ENCODE measurements around the gene ECPAS. TPM values are rescaled to one million over a fixed set of nuclear protein-coding genes. Genes with fewer than 3 reads are reported as not detected.
"Not testable (repeated sequence)": the region's sequence is repeated elsewhere in the genome, so short reads cannot be mapped to it uniquely, and the experiment has no call there.

ECPAS gene
- total RNA-seq, 1 experiment from 2014 or later: 30.5 TPM

DNA sequence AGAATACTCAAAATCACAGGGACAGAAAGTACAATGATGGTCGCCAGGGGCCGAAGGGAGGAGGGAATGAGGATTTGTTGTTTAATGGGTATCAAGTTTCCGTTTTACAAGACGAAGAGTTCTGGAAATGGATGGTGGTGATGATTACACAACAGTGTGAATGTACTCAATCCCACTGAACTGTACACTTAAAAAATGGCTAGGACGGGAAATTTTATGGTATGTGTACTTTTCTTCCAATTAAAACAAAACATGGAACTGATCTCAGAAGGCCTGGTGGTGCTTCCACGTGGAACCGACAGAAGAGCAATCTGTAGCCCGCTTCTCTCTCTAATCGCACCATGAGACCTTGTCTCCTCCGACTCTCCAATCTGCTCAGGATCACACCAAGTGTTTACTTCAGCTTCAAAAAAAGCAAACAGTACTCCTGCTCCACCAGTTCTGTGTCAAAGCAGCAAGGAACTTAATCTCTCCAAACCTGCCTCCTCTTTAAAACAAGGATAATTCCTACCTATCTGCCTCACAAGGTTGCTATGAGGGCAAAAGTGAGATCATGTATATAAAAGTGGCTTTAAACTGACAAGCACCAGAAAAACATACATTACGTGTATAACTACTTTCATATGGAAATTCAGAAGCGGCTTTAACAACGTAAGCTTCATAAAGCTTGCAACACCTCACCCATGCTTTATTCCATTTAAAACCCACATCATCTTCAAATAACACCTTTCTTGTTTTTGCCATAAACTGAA is 2.1 kb downstream of the ECPAS start:
- in situ Hi-C loops (cut with HindIII; ENCODE audit: low pct_unique_long_range_greater_than_20kb, low sequenced_read_pairs): no loop called here
- DNase-seq (ENCODE audit: low read depth): peak; percentile 14

DNA sequence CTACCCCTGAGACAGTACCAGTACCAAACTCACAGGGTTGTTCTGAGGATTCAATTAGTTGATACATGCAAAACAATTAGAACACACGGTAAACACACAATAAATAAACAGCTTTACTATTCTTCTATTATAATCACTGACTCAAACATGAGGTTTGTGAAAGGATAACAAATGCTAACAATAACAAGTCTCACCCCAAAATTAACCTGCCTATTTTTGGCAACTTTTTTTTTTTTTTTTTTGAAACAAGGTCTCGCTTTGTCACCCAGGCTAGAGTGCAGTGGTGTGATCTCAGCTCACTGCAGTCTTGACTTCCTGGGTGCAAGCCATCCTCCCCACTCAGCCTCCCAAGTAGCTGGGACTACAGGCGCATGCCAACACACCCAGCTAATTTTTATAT is 6.5 kb downstream of the ECPAS start:
- in situ Hi-C loops (cut with HindIII; ENCODE audit: low pct_unique_long_range_greater_than_20kb, low sequenced_read_pairs): no loop called here
- no peak for DNase-seq (ENCODE audit: low read depth)

DNA sequence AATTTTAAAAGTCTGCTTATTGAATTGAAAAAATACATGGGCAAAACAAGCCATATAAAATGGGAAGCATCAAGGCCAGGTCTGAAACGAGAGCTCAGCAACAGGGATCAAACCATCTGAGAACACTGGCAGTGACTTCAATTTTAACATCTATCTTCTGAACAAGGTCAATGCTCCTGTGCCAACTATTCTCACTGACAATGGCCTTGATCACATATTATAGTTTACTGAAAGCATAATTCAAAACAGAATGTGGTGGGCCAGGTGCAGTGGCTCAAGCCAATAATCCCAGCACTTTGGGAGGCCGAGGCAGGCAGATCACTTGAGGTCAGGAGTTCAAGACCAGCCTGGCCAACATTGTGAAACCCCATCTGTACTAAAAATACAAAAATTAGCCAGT is 9.0 kb downstream of the ECPAS start:
- DNase-seq (ENCODE audit: low read depth): no peak
- in situ Hi-C loops (cut with HindIII; ENCODE audit: low pct_unique_long_range_greater_than_20kb, low sequenced_read_pairs): no loop called here

DNA sequence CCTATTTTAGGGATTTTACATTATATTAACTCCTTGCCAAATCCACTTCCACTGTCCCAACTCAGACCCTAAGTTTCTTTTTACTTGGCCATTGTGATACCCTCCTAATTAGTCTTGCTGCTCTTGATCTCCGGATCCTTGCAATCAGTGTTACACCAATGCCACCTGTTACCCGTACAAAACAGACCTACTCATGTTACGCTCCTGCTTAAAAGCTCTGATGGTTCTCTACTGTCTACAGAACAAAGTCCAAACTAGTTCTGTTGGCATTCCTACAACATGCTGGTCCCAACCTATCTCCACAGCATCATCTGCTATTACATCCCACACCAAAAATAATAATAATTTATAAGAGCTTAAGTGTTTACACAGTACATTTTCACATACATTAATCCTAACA is 9.8 kb downstream of the ECPAS start:
- in situ Hi-C loops (cut with HindIII; ENCODE audit: low pct_unique_long_range_greater_than_20kb, low sequenced_read_pairs): no loop called here
- no peak for DNase-seq (ENCODE audit: low read depth)

DNA sequence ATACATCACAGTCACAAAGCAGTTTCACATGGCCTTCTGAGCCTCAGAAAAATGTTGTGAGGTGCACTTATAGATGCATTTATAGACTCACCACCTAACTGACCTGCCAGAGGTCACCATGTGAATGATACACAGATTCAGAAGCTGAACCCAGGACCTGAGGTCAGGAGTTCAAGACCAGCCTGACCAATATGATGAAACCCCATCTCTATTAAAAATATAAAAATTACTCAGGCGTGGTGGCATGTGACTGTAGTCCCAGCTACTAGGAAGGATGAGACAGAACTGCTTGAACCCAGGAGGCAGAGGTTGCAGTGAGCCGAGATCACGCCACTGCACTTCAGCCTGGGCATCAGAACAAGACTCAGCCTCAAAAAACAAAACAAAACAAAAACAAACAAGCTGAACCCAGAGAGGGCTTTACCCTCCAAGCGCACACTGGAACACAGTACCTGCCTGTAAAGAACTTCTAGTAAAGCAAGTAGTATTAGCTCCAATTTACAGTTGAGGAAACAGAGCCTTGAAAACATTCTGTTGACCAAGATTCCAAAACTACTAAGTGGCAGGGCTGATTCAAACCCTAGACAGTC is 16.3 kb downstream of the ECPAS start:
- in situ Hi-C loops (cut with HindIII; ENCODE audit: low pct_unique_long_range_greater_than_20kb, low sequenced_read_pairs): no loop called here
- peak; percentile 12 for DNase-seq (ENCODE audit: low read depth)

DNA sequence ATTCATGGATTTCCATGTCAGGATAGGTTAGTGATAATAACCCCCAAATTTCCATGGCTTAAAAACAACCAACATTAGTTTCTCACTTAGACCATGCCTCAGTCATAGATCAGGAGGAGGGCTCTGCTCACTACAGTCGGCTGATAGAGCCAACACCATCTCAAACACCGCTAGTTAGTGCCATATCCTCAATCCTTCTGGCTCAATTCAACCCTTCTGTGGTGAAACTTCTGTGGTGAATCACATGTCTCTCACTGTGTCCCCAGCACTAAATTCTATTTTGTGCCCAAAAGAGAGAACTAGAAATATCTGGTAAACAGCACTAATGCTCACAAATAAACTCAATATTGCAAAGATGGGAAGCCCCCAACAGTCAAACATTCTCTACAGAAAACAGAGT is 21.1 kb downstream of the ECPAS start:
- in situ Hi-C loops (cut with HindIII; ENCODE audit: low pct_unique_long_range_greater_than_20kb, low sequenced_read_pairs): no loop called here
- DNase-seq (ENCODE audit: low read depth): no peak

DNA sequence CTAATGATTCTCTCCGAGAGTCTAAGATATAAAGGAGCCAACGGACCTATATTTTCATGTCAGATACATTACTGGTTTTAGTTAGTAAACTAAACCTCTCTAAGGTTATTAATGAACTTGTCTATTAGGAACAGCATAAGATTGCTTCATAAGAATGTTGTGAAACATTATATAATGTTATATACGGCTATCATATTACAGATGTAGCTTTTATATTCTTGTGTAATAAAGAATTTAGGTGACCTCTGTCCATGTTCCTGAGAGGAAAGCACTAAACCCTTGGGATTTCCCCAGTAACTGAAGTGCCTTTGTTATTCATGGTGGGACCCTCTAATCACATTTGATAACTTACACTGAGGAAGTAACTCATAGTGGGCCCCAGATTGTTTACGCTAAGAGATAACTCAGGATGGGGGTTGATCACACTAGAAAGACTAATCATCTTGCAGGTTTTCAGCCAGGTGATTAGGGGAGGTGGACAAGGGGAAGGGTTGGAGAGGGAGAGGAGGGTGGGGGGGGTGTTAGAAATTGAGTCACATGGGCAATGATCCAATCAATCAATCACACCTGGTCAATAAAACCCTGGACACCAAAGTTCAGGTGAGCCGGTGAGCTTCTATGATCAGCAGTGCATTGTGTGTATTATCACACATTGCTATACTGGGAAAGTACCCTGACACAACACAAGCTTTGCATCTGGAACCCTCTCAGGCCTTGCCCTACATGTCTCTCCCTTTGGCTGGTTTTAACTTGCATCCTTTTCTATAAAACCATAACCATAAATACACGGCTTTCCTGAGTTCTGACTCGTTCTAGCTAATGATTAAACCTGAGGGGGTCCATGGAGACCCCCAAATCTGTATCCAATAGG is 25.8 kb downstream of the ECPAS start:
- DNase-seq (ENCODE audit: low read depth): no peak
- in situ Hi-C loops (cut with HindIII; ENCODE audit: low pct_unique_long_range_greater_than_20kb, low sequenced_read_pairs): no loop called here

DNA sequence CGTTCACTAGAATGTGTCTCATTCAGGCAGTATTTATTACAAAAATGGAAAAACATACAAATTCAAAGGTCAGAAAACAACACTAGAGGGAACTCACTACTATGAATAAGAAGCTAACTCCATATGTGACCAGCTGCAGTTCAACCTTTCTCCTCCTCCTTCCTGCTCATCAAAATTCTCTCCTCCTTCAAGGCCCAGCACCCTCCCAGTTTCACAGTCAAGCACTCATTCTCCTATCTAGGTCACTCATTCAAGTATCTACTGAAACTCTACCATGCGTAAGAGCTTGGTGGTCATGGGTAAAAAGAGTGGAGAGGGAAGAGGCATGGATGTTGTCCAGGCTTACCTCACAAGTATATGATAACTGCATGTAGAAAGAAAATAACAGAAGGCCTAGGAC is 27.7 kb downstream of the ECPAS start:
- in situ Hi-C loops (cut with HindIII; ENCODE audit: low pct_unique_long_range_greater_than_20kb, low sequenced_read_pairs): no loop called here
- DNase-seq (ENCODE audit: low read depth): no peak

DNA sequence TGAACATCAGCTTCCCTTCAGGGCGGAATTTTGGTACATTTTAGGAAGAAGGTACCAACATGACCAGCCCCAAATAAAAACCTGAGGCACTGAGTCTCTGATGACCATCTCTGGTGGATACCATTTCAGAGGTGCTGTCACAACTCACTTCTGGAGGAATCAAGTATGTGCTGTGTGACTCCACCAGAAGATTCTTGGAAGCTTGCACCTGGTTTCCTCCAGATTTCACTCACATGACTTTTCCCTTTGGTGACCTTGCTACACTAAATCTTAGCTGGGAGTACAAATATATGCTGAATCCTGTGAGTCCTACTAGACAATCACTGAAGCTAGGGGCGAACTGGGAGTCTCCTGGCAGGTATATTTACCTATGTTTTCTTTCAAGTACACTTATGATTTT is 28.5 kb downstream of the ECPAS start:
- in situ Hi-C loops (cut with HindIII; ENCODE audit: low pct_unique_long_range_greater_than_20kb, low sequenced_read_pairs): no loop called here
- DNase-seq (ENCODE audit: low read depth): no peak

DNA sequence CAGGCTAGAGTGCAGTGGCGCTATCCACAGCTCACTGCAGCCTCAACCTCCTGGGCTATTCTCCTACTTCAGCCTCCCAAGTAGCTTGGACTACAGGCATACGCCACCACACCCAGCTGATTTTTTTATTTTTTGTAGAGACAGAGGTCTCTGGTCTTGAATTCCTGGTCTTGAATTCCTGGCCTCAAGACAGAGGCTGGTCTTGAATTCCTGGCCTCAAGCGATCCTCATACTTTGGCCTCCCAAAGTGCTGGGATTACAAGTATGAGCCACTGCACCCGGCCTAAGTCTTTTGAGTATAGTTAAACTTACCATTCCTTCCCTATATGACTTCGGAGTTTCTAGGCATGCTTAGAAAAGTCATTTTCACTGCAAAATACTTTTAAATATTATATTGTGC is 29.4 kb downstream of the ECPAS start:
- DNase-seq (ENCODE audit: low read depth): no peak

DNA sequence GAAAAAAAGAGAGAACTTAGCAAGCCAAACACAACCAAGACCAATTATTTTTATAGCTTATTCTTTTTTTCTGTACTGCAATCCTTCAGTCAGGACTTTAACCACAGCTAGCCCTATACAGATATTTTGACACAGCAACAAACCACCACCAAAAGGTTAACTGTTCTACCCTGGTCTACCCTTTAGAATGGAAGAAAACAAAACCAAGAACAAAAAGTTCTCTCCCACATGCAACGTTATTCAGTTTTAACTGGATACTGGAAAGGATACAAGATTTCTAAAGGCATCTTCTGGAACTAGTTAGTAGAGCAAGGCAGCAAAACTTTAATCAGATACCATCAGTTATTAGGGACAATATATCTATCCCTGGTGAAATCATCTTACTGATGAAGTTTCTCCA is 32.6 kb downstream of the ECPAS start:
- in situ Hi-C loops (cut with HindIII; ENCODE audit: low pct_unique_long_range_greater_than_20kb, low sequenced_read_pairs): no loop called here
- DNase-seq (ENCODE audit: low read depth): no peak

More for the DNA sequence above, 29.4 kb downstream of the ECPAS start:
- in situ Hi-C loops (cut with HindIII; ENCODE audit: low pct_unique_long_range_greater_than_20kb, low sequenced_read_pairs): no loop called here

DNA sequence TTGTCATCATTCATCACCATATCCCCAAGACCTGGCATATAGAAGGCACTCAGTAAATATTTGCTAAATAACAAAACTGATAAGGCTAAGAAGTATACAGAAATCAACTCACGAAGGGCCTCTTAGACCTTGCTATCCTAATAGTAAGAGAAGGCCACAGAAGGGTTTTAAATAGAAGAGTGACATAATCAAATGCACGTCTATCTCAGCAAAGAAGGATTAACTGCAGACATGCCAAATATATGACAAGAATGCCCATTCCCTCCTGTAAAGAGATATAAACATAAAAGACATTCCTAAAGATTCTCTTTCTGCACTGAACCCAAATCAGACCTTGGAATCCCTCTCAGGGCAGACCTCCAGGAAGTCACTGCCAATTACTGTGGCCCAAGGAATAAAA is 34.1 kb downstream of the ECPAS start:
- DNase-seq (ENCODE audit: low read depth): no peak
- in situ Hi-C loops (cut with HindIII; ENCODE audit: low pct_unique_long_range_greater_than_20kb, low sequenced_read_pairs): no loop called here

DNA sequence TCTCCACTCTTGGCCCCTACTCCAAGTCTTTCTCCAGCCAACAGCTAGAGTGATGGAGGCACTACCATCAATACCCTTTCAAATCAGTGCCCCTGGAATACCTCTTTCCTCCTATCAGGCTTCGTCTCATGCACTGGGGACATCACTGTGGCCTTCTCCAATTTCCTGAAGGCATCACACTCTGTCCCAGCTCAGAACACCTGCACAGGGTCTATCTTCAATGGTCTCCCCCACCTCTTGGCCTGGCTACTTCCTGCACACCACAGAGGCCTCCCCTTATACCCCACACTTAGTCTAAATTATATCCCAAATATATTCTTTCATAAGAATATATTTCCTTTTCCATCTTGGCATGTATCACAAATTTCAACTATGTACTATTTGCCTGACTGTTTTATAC is 34.5 kb downstream of the ECPAS start:
- DNase-seq (ENCODE audit: low read depth): no peak
- in situ Hi-C loops (cut with HindIII; ENCODE audit: low pct_unique_long_range_greater_than_20kb, low sequenced_read_pairs): no loop called here

DNA sequence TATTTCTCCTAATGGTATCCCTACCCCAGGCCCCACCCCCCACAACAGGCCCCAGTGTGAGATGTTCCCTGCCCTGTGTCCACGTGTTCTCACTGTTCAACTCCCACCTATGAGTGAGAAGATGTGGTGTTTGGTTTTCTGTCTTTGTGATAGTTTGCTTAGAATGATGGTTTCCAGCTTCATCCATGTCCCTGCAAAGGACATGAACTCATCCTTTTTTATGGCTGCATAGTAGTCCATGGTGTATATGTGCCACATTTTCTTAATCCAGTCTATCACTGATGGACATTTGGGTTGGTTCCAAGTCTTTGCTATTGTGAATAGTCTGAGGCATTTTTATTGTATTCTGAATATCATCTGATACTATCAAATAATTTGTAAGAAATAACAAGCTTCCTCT is 38.4 kb downstream of the ECPAS start:
- DNase-seq (ENCODE audit: low read depth); in situ Hi-C loops (cut with HindIII; ENCODE audit: low pct_unique_long_range_greater_than_20kb, low sequenced_read_pairs): not testable (repeated sequence)

DNA sequence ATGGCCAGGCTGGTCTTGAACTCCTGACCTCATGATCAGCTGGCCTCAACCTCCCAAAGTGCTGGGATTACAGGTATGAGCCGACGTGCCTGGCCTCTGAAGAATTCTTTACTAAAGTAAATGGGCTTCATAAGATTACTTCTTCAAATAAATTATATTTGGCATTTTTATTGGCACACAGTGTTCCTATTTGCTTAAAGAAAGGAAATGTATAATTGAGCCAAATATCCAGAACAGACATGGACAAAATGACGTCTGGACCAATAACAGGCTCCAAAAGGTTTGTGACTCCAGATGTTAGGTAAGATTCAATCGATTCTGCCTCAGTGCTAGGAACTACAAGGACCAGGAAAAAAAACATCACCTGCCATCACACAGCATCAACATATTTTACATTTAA is 40.7 kb downstream of the ECPAS start:
- DNase-seq (ENCODE audit: low read depth): no peak

DNA sequence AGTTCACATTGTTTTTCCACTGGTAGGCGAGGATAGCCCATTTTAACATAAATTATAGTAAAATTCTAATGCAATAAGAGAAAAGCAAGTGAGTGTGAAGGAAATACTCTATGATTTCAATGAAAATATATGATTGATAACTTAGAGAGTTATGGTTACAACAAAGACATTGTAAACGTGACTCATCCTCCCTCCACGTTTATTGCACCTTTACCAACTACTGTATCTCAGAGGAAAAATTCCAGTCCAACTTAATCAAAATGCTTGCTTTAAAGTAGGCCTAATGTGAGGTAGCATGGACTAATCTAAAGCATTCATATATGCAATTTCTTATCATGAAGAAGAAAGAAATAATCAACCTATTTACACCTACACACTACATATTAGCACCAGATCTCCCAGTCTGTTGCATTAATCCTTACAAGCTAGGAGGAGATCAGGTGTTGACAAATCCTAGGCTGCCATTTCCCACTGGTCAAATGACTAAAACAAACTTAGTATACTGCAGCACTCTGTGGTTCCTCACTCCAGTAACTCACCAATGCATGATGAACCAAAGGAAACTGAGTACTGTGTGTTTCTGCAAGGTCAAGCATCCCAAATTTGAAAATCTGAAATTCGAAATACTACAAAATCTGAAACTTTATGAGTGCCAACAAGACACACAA is 41.7 kb downstream of the ECPAS start:
- in situ Hi-C loops (cut with HindIII; ENCODE audit: low pct_unique_long_range_greater_than_20kb, low sequenced_read_pairs): no loop called here

More for the DNA sequence above, 40.7 kb downstream of the ECPAS start:
- in situ Hi-C loops (cut with HindIII; ENCODE audit: low pct_unique_long_range_greater_than_20kb, low sequenced_read_pairs): no loop called here

DNA sequence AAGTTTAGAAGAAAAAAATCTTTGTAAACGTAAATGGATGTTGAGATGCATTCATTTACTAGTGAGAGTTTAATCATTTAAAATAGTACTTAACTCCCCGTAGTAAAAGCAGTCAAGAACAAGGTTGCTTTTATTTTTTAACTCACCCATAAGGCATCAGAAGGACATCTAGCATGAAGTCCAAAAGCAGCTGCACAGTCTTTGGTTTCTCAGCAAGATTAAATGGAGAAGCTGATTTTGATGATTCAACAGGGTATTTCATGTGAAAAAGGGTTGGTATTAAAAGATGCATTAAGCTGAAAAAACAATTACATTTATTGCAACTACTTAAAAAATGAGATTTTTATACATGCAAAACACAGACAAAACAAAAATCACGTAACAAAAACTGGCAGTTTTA is 44.0 kb downstream of the ECPAS start:
- no peak for DNase-seq (ENCODE audit: low read depth)
- in situ Hi-C loops (cut with HindIII; ENCODE audit: low pct_unique_long_range_greater_than_20kb, low sequenced_read_pairs): no loop called here

More for the DNA sequence above, 41.7 kb downstream of the ECPAS start:
- no peak for DNase-seq (ENCODE audit: low read depth)

DNA sequence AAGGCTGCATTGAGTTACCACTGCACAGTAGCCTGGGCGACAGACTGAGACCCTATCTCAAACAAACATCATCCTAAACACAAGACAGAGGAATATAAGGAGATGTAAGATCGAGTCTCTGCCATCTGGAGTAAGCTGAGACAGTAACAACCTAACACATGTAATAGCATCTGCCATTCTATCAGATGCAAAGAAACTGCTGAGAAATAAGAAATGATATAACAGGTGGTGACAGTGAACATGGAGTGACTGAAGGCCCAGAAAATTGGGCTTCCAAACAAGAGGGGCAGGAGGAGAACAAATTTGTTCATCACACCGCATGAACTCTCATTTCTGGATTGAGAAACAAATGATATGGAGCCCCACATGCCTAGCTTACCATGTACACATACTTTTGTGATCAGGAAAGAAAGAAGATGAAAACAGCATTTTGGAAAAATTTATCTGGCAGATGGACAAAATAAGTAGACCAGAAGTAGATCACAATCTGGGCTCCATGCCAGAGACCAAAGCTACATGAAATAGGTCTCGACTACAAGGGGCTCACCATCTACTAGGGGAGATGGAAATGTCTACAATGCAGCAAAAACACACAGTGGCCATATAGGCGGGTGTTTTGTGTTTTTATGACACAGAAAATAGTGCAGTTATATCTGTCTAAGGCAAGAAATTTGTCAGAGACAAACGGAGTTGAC is 45.5 kb downstream of the ECPAS start:
- DNase-seq (ENCODE audit: low read depth): no peak
- in situ Hi-C loops (cut with HindIII; ENCODE audit: low pct_unique_long_range_greater_than_20kb, low sequenced_read_pairs): no loop called here

Measured in Caki2 (cell line).